PC-3 (cell line): ENCODE results near the gene CRY1.

Experiments used
- CTCF ChIP-seq: fragments of 300-600 bp; sonication (generic); conservative IDR thresholded peaks from 2 replicates; pipeline ENCODE4 v1.5.1; 2017; ENCODE audit warnings: antibody characterized with exemption, low read depth, mild to moderate bottlenecking, low read length
- EZH2 ChIP-seq: fragments of 300-600 bp; sonication (generic); IDR thresholded peaks from one replicate; pipeline ENCODE4 v1.6.1; 2017; ENCODE audit warnings: antibody characterized with exemption, mild to moderate bottlenecking, low read length; ENCODE audit not compliant: unreplicated experiment
- EZH2phosphoT487 ChIP-seq: fragments of 300-600 bp; sonication (generic); IDR thresholded peaks from 2 replicates; pipeline ENCODE4 v1.6.1; 2018; ENCODE audit warnings: mild to moderate bottlenecking, antibody characterized with exemption, low read length, borderline replicate concordance

GRCh38 chr12:107127482-107128430, 34.4 kb upstream of the CRY1 start:
- TF ChIP-seq CTCF (no peak), EZH2phosphoT487 (no peak), EZH2 (no peak)
